HUES48 (cell line): ENCODE results near the gene SH3GLB1.
"Not testable (repeated sequence)": the region's sequence is repeated elsewhere in the genome, so short reads cannot be mapped to it uniquely, and the experiment has no call there.

ENCODE experiments used
- H3K27ac ChIP-seq: one replicate; pipeline ENCODE4 v1.7.0; 2013; ENCODE audit warnings: low read depth, low read length, inconsistent platforms
- H3K27me3 ChIP-seq: 2 replicates; pipeline ENCODE4 v1.6.1; 2013; ENCODE audit warnings: mild to moderate bottlenecking, low read length; ENCODE audit not compliant: control insufficient read depth, insufficient read depth
- H3K36me3 ChIP-seq: 2 replicates; pipeline ENCODE4 v1.6.1; 2013; ENCODE audit warnings: low read length; ENCODE audit not compliant: control insufficient read depth, insufficient read depth
- H3K4me1 ChIP-seq: 2 replicates; pipeline ENCODE4 v1.6.1; 2013; ENCODE audit warnings: mild to moderate bottlenecking, low read length; ENCODE audit not compliant: control insufficient read depth, insufficient read depth
- H3K4me3 ChIP-seq: 2 replicates; pipeline ENCODE4 v1.5.1; 2013; ENCODE audit warnings: mild to moderate bottlenecking, low read depth, low read length
- H3K9ac ChIP-seq: 2 replicates; pipeline ENCODE4 v1.6.1; 2013; ENCODE audit warnings: mild to moderate bottlenecking, low read depth, low read length, moderate library complexity
- H3K9me3 ChIP-seq: 2 replicates; pipeline ENCODE4 v1.6.1; 2013; ENCODE audit warnings: low read length; ENCODE audit not compliant: control insufficient read depth, insufficient read depth

The SH3GLB1 gene

GRCh38 chr1:86704458-86704971 is at the start of gene SH3GLB1:
Gene SH3GLB1 (plus strand): TSS chr1:86704576. CDS start chr1:86704900, 324 bp downstream.
- Histone ChIP-seq H3K4me3 (peak within 1 kb of the TSS; percentile 81), H3K27me3 (peaks cover 8% of the 10 kb centered on the region), H3K27ac (peak within 1 kb of the TSS; percentile 94), H3K9me3 (no peaks in the 10 kb centered on the region), H3K9ac (peak within 1 kb of the TSS; percentile 88), H3K4me1 (peaks cover 17% of the 10 kb centered on the region), H3K36me3 (no peaks in the 10 kb centered on the region)

GRCh38 chr1:86658381-86658780 is 46.0 kb upstream of the SH3GLB1 start:
- not testable (repeated sequence) for H3K9ac ChIP-seq, H3K36me3 ChIP-seq, H3K4me1 ChIP-seq, H3K4me3 ChIP-seq, H3K27me3 ChIP-seq, H3K9me3 ChIP-seq, H3K27ac ChIP-seq

GRCh38 chr1:86666368-86666767 is 38.0 kb upstream of the SH3GLB1 start:
- Histone ChIP-seq H3K27ac (no peak overlapping the region), H3K27me3 (no peaks in the 10 kb centered on the region), H3K9ac (no peak overlapping the region), H3K36me3 (no peaks in the 10 kb centered on the region), H3K4me1 (no peaks in the 10 kb centered on the region), H3K9me3 (no peaks in the 10 kb centered on the region), H3K4me3 (no peak overlapping the region)

GRCh38 chr1:86687595-86687994 is 16.8 kb upstream of the SH3GLB1 start:
- Histone ChIP-seq H3K9me3 (no peaks in the 10 kb centered on the region), H3K4me1 (peaks cover 2% of the 10 kb centered on the region), H3K27me3 (no peaks in the 10 kb centered on the region), H3K36me3 (no peaks in the 10 kb centered on the region), H3K4me3 (no peak overlapping the region), H3K27ac (no peak overlapping the region), H3K9ac (no peak overlapping the region)

GRCh38 chr1:86692641-86693040 is 11.7 kb upstream of the SH3GLB1 start:
- no peaks in the 10 kb centered on the region for H3K27me3 ChIP-seq
- no peaks in the 10 kb centered on the region for H3K36me3 ChIP-seq
- H3K4me3 ChIP-seq = no peak overlapping the region
- H3K27ac ChIP-seq = no peak overlapping the region
- no peak overlapping the region for H3K9ac ChIP-seq
- H3K4me1 ChIP-seq = peaks cover 11% of the 10 kb centered on the region
- H3K9me3 ChIP-seq = no peaks in the 10 kb centered on the region

- no peaks in the 10 kb centered on the region for H3K9me3 ChIP-seq
- H3K27me3 ChIP-seq = no peaks in the 10 kb centered on the region
- H3K36me3 ChIP-seq = no peaks in the 10 kb centered on the region
- no peak overlapping the region for H3K4me3 ChIP-seq
- peaks cover 11% of the 10 kb centered on the region for H3K4me1 ChIP-seq
- no peak overlapping the region for H3K27ac ChIP-seq
- no peak overlapping the region for H3K9ac ChIP-seq
These were observed 9.0 kb upstream of the SH3GLB1 start for GRCh38 chr1:86695400-86695799.

GRCh38 chr1:86696522-86696921 is 7.9 kb upstream of the SH3GLB1 start:
- Histone ChIP-seq H3K9me3 (no peaks in the 10 kb centered on the region), H3K4me1 (peaks cover 11% of the 10 kb centered on the region), H3K36me3 (no peaks in the 10 kb centered on the region), H3K27me3 (no peaks in the 10 kb centered on the region), H3K4me3 (no peak overlapping the region), H3K9ac (no peak overlapping the region), H3K27ac (no peak overlapping the region)

- Histone ChIP-seq H3K4me3 (no peak overlapping the region), H3K27me3 (peaks cover 8% of the 10 kb centered on the region), H3K27ac (no peak overlapping the region)
These were observed 5.2 kb upstream of the SH3GLB1 start for GRCh38 chr1:86699186-86699585.

GRCh38 chr1:86701731-86702130 is 2.6 kb upstream of the SH3GLB1 start:
- H3K4me3 ChIP-seq = no peak overlapping the region
- H3K27ac ChIP-seq = no peak overlapping the region
- no peaks in the 10 kb centered on the region for H3K36me3 ChIP-seq

More at GRCh38 chr1:86699186-86699585, 5.2 kb upstream of the SH3GLB1 start:
- peaks cover 9% of the 10 kb centered on the region; the same call in 1 of the 2 replicates for H3K4me1 ChIP-seq
- no peaks in the 10 kb centered on the region for H3K9me3 ChIP-seq
- H3K36me3 ChIP-seq = no peaks in the 10 kb centered on the region
- H3K9ac ChIP-seq = no peak overlapping the region

GRCh38 chr1:86702954-86703494 is 1.4 kb upstream of the SH3GLB1 start:
- H3K27ac ChIP-seq, H3K9me3 ChIP-seq, H3K4me3 ChIP-seq, H3K36me3 ChIP-seq, H3K9ac ChIP-seq, H3K27me3 ChIP-seq: not testable (repeated sequence)
- H3K4me1 ChIP-seq = peaks cover 17% of the 10 kb centered on the region

More at GRCh38 chr1:86701731-86702130, 2.6 kb upstream of the SH3GLB1 start:
- Histone ChIP-seq H3K27me3 (peaks cover 8% of the 10 kb centered on the region), H3K9ac (no peak overlapping the region), H3K9me3 (no peaks in the 10 kb centered on the region), H3K4me1 (peaks cover 17% of the 10 kb centered on the region)

- Histone ChIP-seq H3K4me1 (peaks cover 17% of the 10 kb centered on the region), H3K9ac (peak overlapping the region; percentile 88), H3K9me3 (no peaks in the 10 kb centered on the region), H3K36me3 (no peaks in the 10 kb centered on the region), H3K4me3 (peak overlapping the region; percentile 81), H3K27me3 (peaks cover 8% of the 10 kb centered on the region), H3K27ac (peak overlapping the region; percentile 94)
These were observed 499 bp upstream of the SH3GLB1 start for GRCh38 chr1:86703696-86704457.
